Trophoblast cell (in vitro differentiated cells and primary cell): ENCODE measurements around the gene CIC.

Experiments used
- DNase-seq, 2 donors: peaks; one replicate each; pipeline ENCODE4 v3.0.0-alpha.2; 2016
- H2AFZ ChIP-seq: 2 replicates; pipeline ENCODE4 v1.6.1; 2013; ENCODE audit warnings: low read length, moderate library complexity, mild to moderate bottlenecking; ENCODE audit not compliant: insufficient read depth, poor library complexity
- H2AK5ac ChIP-seq: 2 replicates; pipeline ENCODE4 v1.6.1; 2013; ENCODE audit warnings: mild to moderate bottlenecking, low read length
- H2BK120ac ChIP-seq: 2 replicates; pipeline ENCODE4 v1.6.1; 2013; ENCODE audit warnings: low read length, mild to moderate bottlenecking, moderate library complexity; ENCODE audit not compliant: insufficient read depth, poor library complexity
- H2BK12ac ChIP-seq: 2 replicates; pipeline ENCODE4 v1.6.1; 2013; ENCODE audit warnings: mild to moderate bottlenecking, low read length, moderate library complexity
- H2BK5ac ChIP-seq: 2 replicates; pipeline ENCODE4 v1.6.1; 2013; ENCODE audit warnings: low read length, low read depth, moderate library complexity, mild to moderate bottlenecking; ENCODE audit not compliant: poor library complexity
- H3K14ac ChIP-seq: 2 replicates; pipeline ENCODE4 v1.6.1; 2013; ENCODE audit warnings: mild to moderate bottlenecking, low read length
- H3K18ac ChIP-seq: 2 replicates; pipeline ENCODE4 v1.6.1; 2013; ENCODE audit warnings: mild to moderate bottlenecking, low read length
- H3K23ac ChIP-seq: 2 replicates; pipeline ENCODE4 v1.6.1; 2013; ENCODE audit warnings: low read length
- H3K27ac ChIP-seq: 2 replicates; pipeline ENCODE4 v1.5.1; 2013; ENCODE audit warnings: low read depth, mild to moderate bottlenecking, inconsistent platforms, low read length, moderate library complexity
- H3K27me3 ChIP-seq: 2 replicates; pipeline ENCODE4 v1.6.1; 2013; ENCODE audit warnings: inconsistent platforms, mild to moderate bottlenecking, low read length, moderate library complexity; ENCODE audit not compliant: insufficient read depth
- H3K36me3 ChIP-seq, 2 experiments: 1 replicate in 1 of 2; 2 replicates in 1 of 2; pipeline ENCODE4 v1.6.1; 2013; ENCODE audit warnings: low read length in 2 of 2, mild to moderate bottlenecking in 2 of 2, moderate library complexity in 1 of 2; ENCODE audit not compliant: insufficient read depth in 2 of 2, control insufficient read depth in 1 of 2
- H3K4ac ChIP-seq: 2 replicates; pipeline ENCODE4 v1.6.1; 2013; ENCODE audit warnings: low read depth, mild to moderate bottlenecking, low read length, moderate library complexity
- H3K4me1 ChIP-seq, 2 experiments: 1 replicate in 1 of 2; 2 replicates in 1 of 2; pipeline ENCODE4 v1.6.1; 2013; ENCODE audit warnings: low read length in 2 of 2, mild to moderate bottlenecking in 2 of 2, moderate library complexity in 1 of 2; ENCODE audit not compliant: insufficient read depth in 2 of 2, control insufficient read depth in 1 of 2
- H3K4me2 ChIP-seq: 2 replicates; pipeline ENCODE4 v1.6.1; 2013; ENCODE audit warnings: inconsistent platforms, mild to moderate bottlenecking, low read length, moderate library complexity
- H3K4me3 ChIP-seq: 2 replicates; pipeline ENCODE4 v1.5.1; 2013; ENCODE audit warnings: mild to moderate bottlenecking, low read depth, low read length, inconsistent platforms
- H3K79me1 ChIP-seq: one replicate; pipeline ENCODE4 v1.6.1; 2013; ENCODE audit warnings: low read length
- H3K79me2 ChIP-seq: 2 replicates; pipeline ENCODE4 v1.6.1; 2013; ENCODE audit warnings: low read length, mild to moderate bottlenecking; ENCODE audit not compliant: control insufficient read depth, insufficient read depth, poor library complexity
- H3K9ac ChIP-seq: 2 replicates; pipeline ENCODE4 v1.6.1; 2013; ENCODE audit warnings: mild to moderate bottlenecking, low read length
- H3K9me3 ChIP-seq: 2 replicates; pipeline ENCODE4 v1.6.1; 2013; ENCODE audit warnings: low read depth, mild to moderate bottlenecking, control low read depth, inconsistent platforms, low read length; ENCODE audit not compliant: insufficient read depth
- H4K12ac ChIP-seq: 2 replicates; pipeline ENCODE4 v1.6.1; 2013; ENCODE audit warnings: low read depth, mild to moderate bottlenecking, low read length, moderate library complexity
- H4K8ac ChIP-seq: 2 replicates; pipeline ENCODE4 v1.6.1; 2013; ENCODE audit warnings: low read depth, mild to moderate bottlenecking, low read length, moderate library complexity
- H4K91ac ChIP-seq: one replicate; pipeline ENCODE4 v1.6.1; 2013; ENCODE audit warnings: low read depth, mild to moderate bottlenecking, low read length, moderate library complexity
- WGBS: extraction: QIAGEN DNeasy Blood & Tissue Kit; methylation state at CpG from one replicate; pipeline ENCODE4 v1.1.7; 2013; ENCODE audit warnings: missing lambda C conversion rate; ENCODE audit not compliant: insufficient read length, insufficient coverage; ENCODE audit errors: extremely low coverage; 5-methylcytosine and 5-hydroxymethylcytosine counted together

CIC gene

GRCh38 chr19:42322305-42322704 lies 53.3 kb downstream of the CIC start:
- no peak overlapping the region for H3K23ac ChIP-seq
- no peak for DNase-seq
- no peak overlapping the region for H3K18ac ChIP-seq
- H2BK5ac ChIP-seq, result no peak overlapping the region
- no peak overlapping the region for H2BK120ac ChIP-seq
- no peak overlapping the region for H3K9ac ChIP-seq
- no peak overlapping the region for H4K8ac ChIP-seq
- peaks cover 3% of the 10 kb centered on the region for H3K79me2 ChIP-seq
- no peak overlapping the region for H2BK12ac ChIP-seq
- H2AFZ ChIP-seq, result no peak overlapping the region
- no peak overlapping the region for H3K27ac ChIP-seq
- H2AK5ac ChIP-seq, result no peak overlapping the region
- H3K27me3 ChIP-seq, result peaks cover 27% of the 10 kb centered on the region
- H3K4ac ChIP-seq, result no peak overlapping the region
- no peak overlapping the region for H3K4me2 ChIP-seq
- H3K9me3 ChIP-seq, result peaks cover 2% of the 10 kb centered on the region
- no peak overlapping the region for H3K14ac ChIP-seq
- H3K36me3 ChIP-seq, result no peaks in the 10 kb centered on the region
- H3K4me1 ChIP-seq, result peaks cover 5% of the 10 kb centered on the region in 2 experiments
- no peak overlapping the region for H4K12ac ChIP-seq
- peaks cover 5% of the 10 kb centered on the region for H3K79me1 ChIP-seq
- WGBS, result no CpG with 5 or more reads among the region's 9 CpGs
- H3K4me3 ChIP-seq, result no peak overlapping the region
- no peak overlapping the region for H4K91ac ChIP-seq

- Histone ChIP-seq H4K8ac (no peak overlapping the region), H2AK5ac (no peak overlapping the region)
These were observed 54.4 kb downstream of the CIC start for GRCh38 chr19:42323473-42323851.

GRCh38 chr19:42323852-42324654 lies 55.0 kb downstream of the CIC start:
- no peak overlapping the region for H3K4ac ChIP-seq
- peaks cover 2% of the 10 kb centered on the region for H3K9me3 ChIP-seq
- H4K91ac ChIP-seq, result no peak overlapping the region
- peaks cover 5% of the 10 kb centered on the region for H3K79me1 ChIP-seq
- peaks cover 27% of the 10 kb centered on the region for H3K27me3 ChIP-seq
- WGBS, result no CpG with 5 or more reads among the region's 92 CpGs
- H2BK120ac ChIP-seq, result no peak overlapping the region
- H3K18ac ChIP-seq, result no peak overlapping the region
- no peak overlapping the region for H3K4me3 ChIP-seq
- peaks cover 3% of the 10 kb centered on the region for H3K79me2 ChIP-seq
- no peak overlapping the region for H2AFZ ChIP-seq
- no peak overlapping the region for H2BK12ac ChIP-seq
- H4K12ac ChIP-seq, result no peak overlapping the region
- no peaks in the 10 kb centered on the region for H3K36me3 ChIP-seq
- peak overlapping the region; percentile 21 for H4K8ac ChIP-seq
- no peak overlapping the region for H2BK5ac ChIP-seq
- peaks cover 5% of the 10 kb centered on the region in 2 experiments for H3K4me1 ChIP-seq
- no peak for DNase-seq
- H3K23ac ChIP-seq, result no peak overlapping the region
- no peak overlapping the region for H3K9ac ChIP-seq
- H3K14ac ChIP-seq, result no peak overlapping the region
- H2AK5ac ChIP-seq, result no peak overlapping the region
- peak overlapping the region; percentile 9 for H3K4me2 ChIP-seq
- H3K27ac ChIP-seq, result no peak overlapping the region

More at GRCh38 chr19:42323473-42323851, 54.4 kb downstream of the CIC start:
- Histone ChIP-seq H2BK120ac (no peak overlapping the region), H3K36me3 (no peaks in the 10 kb centered on the region), H3K14ac (no peak overlapping the region), H3K4me2 (peak overlapping the region; percentile 4), H3K9ac (no peak overlapping the region), H3K18ac (no peak overlapping the region), H3K23ac (no peak overlapping the region), H3K9me3 (peaks cover 2% of the 10 kb centered on the region), H3K27me3 (peaks cover 27% of the 10 kb centered on the region), H3K4me3 (no peak overlapping the region), H3K79me2 (peaks cover 3% of the 10 kb centered on the region), H3K4me1 (peaks cover 5% of the 10 kb centered on the region in 2 experiments), H4K12ac (no peak overlapping the region), H3K4ac (no peak overlapping the region), H4K91ac (no peak overlapping the region), H3K27ac (no peak overlapping the region), H2BK12ac (no peak overlapping the region), H3K79me1 (peaks cover 5% of the 10 kb centered on the region), H2BK5ac (no peak overlapping the region), H2AFZ (no peak overlapping the region)
- WGBS, result no CpG with 5 or more reads among the region's 29 CpGs
- no peak for DNase-seq

DNA sequence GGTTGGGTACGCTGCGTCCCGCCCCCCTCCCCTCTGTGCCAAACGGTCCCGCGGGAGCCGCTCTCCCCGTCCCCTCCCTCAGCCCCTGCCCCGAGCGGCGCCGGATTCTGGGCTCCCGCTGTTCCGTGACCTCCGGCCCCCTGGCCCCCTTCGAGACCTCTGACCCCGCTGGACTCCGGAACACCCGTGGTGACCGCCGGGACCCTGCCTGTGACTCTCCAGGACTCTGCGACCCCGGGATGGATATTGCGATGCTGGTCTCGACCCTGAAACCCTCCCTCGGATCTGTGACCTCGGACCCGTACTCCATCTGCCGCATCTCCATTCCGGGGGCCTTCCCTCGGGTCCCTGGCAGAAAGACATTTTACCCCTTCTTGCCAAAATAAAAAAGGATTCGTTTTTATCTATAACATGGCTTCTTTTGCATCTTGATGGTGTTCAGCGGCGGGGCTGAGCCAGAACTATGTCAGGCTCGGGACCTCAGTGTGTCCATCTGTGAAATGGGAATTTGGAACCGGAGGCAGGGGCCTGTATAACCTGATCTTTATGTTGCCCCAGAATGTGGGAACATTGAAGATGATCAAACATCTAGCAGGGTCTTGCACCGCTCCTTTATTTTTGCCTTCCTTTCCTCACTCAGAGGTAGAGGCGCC lies 55.7 kb downstream of the CIC start:
- Histone ChIP-seq H3K27me3 (peaks cover 27% of the 10 kb centered on the region), H3K23ac (no peak overlapping the region), H2AFZ (no peak overlapping the region), H3K36me3 (no peaks in the 10 kb centered on the region), H3K9me3 (peaks cover 2% of the 10 kb centered on the region), H3K79me2 (peaks cover 3% of the 10 kb centered on the region), H4K8ac (peak overlapping the region; percentile 4), H3K79me1 (peaks cover 5% of the 10 kb centered on the region), H2BK12ac (no peak overlapping the region), H3K4me2 (peak overlapping the region; percentile 9), H3K4me3 (no peak overlapping the region), H4K91ac (no peak overlapping the region), H3K9ac (no peak overlapping the region), H3K4me1 (peaks cover 5% of the 10 kb centered on the region in 2 experiments), H3K18ac (no peak overlapping the region), H3K27ac (no peak overlapping the region), H2BK120ac (no peak overlapping the region), H3K14ac (no peak overlapping the region), H2AK5ac (no peak overlapping the region), H2BK5ac (no peak overlapping the region), H3K4ac (no peak overlapping the region), H4K12ac (peak overlapping the region; percentile 32)
- DNase-seq, result no peak
- WGBS, result no CpG with 5 or more reads among the region's 38 CpGs
